GM12864 (cell line): ENCODE results near the gene NKD2.
"Not testable (repeated sequence)": the region's sequence is repeated elsewhere in the genome, so short reads cannot be mapped to it uniquely, and the experiment has no call there.

Experiments
- DNase-seq: peaks from one replicate; pipeline ENCODE4 v3.0.0-alpha.2; 2011; ENCODE audit warnings: low read depth
- H3K4me3 ChIP-seq: 2 replicates; pipeline ENCODE4 v1.5.1; 2011; ENCODE audit warnings: mild to moderate bottlenecking, low read depth, low read length, control low read depth
- CTCF ChIP-seq: IDR thresholded peaks from 2 replicates; pipeline ENCODE4 v1.5.1; 2011; ENCODE audit warnings: low read depth, mild to moderate bottlenecking, moderate library complexity, low read length, control low read depth, inconsistent platforms; ENCODE audit errors: missing control alignments

Gene NKD2

GRCh38 chr5:1058988-1059883 is 50.6 kb downstream of the NKD2 start:
- no peak for DNase-seq
- no peak for TF ChIP-seq CTCF
- H3K4me3 ChIP-seq = no peak overlapping the region

- no peak for DNase-seq
- TF ChIP-seq CTCF = no peak
- H3K4me3 ChIP-seq = no peak overlapping the region
These were observed 51.3 kb downstream of the NKD2 start for GRCh38 chr5:1059884-1060263.

- DNase-seq = no peak
- no peak for TF ChIP-seq CTCF
- H3K4me3 ChIP-seq = no peak overlapping the region
These were observed 52.0 kb downstream of the NKD2 start for GRCh38 chr5:1060535-1060981.

GRCh38 chr5:1061292-1061691 is 52.7 kb downstream of the NKD2 start:
- not testable (repeated sequence) for DNase-seq, H3K4me3 ChIP-seq

- DNase-seq = no peak
- no peak for TF ChIP-seq CTCF
- H3K4me3 ChIP-seq = no peak overlapping the region
These were observed 53.3 kb downstream of the NKD2 start for GRCh38 chr5:1061916-1062315.

GRCh38 chr5:1062761-1063568 is 54.4 kb downstream of the NKD2 start:
- DNase-seq = no peak
- no peak for TF ChIP-seq CTCF
- H3K4me3 ChIP-seq = no peak overlapping the region

- no peak for TF ChIP-seq CTCF
- no peak for DNase-seq
- no peak overlapping the region for H3K4me3 ChIP-seq
These were observed 55.2 kb downstream of the NKD2 start for GRCh38 chr5:1063661-1064382.
